ENCODE data around the gene TMCC2. TPM values are rescaled to one million over a fixed set of nuclear protein-coding genes. Genes with fewer than 3 reads are reported as not detected.

TMCC2 gene
- polyA plus RNA-seq, 5 donors = 7.8 to 21.5 (median 12.3) TPM

DNA sequence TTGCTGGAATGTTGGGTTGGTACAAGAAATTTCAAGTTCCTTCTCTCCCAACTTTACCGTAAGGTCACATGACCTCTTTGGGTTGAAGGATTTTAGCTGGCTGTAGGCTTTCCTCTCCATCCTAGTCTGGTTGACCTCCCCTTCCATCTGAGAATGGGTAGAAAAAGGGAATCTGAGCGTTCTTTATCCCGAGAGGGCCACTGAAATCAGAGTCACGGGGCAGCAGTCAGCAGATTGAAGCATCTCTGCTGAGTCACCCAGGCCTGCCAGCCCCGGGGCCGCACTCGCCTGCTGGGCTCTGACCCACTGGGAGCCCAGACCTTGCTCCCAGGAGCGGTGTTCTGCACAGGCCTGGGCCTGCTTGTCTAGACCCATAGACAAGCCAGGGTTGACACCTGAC, 31.0 kb downstream of the TMCC2 start:
- no peak for DNase-seq

DNA sequence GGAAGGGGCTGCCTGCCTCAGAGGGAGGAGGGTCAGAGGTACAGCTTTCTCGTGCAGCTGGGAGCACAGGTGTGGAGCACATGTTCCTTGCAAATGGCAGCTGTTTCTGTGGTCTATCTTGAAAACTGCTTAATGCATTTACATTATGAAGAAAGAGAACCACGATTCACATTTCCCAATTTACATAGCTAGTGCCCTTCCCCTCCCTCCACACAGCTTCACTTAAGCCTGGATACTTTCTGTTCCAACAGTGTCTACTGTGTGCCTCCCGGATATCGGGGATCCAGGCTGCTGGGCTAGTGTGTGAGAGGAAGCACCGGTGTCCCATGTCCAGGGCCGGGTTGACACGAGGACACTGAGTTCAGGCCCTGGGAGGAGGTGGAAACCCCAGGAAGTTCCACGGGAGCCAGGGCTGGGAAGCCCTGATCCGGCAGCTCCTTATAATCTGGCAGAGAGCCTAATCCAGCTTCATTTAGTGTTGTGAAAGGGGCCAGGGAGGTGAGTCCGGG, 31.6 kb downstream of the TMCC2 start:
- DNase-seq = no peak

DNA sequence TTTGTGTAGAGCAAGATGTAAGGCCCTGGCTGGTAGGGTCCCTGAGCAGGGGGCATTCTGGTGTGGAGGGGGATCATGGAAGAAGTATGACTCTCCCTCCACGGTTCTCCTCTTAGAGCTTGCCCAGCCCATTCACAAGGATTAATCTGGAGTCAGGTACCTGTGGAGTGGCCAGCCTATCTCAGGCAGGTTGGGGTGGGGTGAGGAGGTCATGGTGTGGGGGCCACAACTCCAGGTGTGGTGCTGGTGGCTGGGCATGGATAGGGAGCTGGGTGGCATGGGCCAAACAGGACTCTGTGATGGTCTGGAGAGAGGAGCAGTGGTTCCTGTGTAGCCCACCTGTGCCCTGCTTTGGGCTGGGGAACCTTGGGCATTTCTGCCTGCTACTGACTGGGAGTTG, 32.3 kb downstream of the TMCC2 start:
- no peak for DNase-seq

DNA sequence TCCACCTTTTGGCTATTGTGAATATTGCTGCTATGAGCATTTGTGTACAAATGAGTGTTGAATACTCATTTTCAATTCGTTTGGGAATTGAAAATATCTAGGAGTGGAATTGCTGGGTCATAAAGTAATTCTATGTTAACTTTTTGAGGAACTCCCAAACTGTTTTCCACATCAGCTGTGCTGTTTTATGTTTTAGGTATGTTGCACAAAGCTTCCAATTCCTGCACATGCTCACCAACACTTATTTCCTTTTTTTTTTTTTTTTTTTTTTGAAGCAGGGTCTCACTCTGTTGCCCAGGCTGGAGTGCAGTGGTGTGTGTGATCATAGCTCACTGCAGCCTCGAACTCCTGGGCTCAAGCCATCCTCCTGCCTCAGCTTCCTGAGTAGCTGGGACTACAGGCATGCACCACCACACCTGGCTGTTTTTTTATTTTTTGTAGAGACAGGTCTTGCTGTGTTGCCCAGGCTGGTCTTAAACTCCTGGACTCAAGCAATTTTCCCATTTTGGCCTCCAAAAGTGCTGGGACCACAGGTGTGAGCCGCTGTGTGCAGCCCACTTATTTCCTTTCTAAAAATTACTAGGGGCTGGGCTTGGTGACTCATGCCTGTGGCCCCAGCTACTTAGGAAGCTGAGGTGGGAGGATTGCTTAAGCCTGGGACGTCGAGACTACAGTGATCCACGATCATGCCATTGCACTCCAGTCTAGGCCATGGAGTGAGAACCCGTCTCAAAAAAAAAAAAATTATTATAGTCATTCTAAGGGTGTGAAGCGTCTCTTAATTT, 33.4 kb downstream of the TMCC2 start:
- no peak for DNase-seq

DNA sequence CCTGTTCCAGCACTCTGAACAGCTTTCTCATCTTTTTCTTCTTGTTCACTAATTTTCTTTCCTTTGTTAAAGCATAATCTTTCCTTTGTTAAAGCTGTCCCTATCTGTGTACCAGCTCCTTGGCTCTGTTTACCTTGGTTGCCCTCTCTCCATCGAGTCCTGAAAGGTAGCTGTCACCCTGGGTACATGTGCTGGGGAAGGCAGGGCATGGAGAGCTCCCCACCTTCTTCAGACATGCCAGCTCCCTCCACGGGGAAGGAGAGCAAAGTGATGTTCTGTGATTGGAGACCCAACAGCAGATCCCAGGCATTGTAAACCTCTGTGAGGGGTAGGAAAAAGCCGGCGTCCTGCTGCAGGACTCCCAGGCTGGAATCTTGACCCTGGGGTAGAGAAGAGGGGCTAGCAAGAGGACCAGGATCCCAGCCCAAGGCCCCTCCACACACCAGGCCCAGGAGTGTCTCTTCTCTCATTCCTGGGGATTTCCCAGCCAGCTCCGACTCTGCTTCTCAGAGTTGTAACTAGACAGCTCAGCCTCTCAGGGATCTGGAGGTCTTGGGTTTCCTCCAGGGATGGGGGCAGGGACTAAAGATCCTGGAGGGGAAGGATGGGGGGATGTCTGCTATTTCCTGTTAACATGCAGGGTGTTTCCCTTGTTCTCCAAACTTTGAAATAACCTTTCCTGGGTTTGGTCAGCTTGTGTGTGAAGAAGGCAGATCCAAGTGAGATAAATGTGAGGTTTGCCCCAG, 34.4 kb downstream of the TMCC2 start:
- no peak for DNase-seq

DNA sequence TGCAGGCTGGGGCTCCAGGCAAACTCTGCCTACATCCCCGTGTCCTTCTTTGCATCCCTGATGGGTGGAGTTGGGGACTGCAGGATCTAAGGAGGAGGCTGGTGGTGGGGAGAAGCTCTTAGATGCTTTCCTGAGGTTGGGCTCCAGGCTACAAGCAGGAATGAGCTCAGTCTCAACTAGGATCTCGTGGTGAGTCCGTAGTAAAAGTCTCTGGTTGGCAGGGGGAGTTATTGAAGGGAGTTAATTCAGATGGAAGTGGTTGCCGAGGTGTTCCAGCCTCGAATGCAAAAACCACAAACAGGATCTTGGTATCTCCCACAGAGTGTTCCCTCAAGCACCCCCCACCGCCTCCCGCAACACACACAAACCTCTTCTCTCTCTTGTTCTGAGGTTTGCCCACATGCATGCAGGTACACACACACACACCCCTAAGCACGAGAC, 35.0 kb downstream of the TMCC2 start:
- DNase-seq = no peak

DNA sequence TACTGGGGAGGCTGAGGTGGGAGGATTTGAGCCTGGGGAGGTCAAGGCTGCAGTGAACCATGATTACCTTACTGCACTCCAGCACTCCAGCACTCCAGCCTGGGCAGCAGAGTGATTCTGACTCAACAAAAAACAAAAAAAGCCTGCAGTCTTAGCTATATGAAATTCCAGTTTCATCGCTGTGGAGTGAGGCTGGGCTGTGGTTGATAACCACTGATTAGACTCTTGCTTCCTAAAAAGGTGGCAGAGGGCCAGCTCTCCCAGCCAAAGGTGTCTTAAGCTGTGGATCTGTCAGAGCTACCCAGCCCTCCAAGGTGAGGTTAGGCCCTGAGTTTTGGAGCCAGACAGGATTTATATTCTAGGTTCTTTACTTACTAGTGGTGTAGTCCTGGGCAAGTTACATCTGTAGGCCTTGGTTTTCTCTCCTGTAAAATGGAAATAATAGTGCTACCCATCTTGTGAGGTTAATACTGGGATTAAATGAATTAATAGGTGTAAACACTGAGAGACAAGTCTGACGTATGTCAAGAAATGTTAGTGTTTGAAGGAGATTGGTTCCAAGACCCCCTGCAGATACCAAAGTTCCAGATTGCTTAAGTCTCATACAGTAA, 35.9 kb downstream of the TMCC2 start:
- DNase-seq = no peak

DNA sequence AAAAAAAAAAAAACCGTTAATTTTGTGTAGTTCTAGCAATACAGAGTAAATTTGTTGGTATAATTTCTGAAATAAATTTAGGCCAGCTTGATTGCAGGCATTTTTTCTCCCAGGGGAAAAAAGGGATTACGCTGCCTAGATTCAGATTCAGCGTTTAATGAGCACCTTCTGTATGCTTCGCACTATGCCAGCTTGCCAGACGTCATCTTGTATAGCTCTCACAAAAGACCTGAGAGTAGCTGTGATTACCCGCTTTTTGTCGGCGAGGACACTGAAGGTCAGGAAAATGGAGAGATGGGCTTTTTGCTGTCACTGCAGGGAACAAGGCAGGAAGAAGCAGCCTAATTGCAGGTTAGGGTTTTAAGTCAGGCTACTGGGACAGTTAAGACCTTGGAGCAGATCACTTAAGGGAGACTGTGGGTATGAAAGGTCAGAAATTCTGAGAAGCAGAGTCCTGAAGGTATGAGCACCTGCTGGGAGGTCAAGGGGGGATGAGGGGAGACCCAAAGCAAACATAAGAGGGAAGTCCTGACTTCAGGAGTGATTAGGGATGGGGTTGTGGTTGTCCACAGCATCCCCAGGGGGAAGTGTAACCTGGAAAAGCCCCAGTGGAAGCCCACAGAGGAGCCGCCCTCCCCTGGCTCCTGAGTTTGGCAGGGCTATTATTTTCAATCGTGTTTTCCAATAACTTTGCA, 39.0 kb downstream of the TMCC2 start:
- no peak for DNase-seq

DNA sequence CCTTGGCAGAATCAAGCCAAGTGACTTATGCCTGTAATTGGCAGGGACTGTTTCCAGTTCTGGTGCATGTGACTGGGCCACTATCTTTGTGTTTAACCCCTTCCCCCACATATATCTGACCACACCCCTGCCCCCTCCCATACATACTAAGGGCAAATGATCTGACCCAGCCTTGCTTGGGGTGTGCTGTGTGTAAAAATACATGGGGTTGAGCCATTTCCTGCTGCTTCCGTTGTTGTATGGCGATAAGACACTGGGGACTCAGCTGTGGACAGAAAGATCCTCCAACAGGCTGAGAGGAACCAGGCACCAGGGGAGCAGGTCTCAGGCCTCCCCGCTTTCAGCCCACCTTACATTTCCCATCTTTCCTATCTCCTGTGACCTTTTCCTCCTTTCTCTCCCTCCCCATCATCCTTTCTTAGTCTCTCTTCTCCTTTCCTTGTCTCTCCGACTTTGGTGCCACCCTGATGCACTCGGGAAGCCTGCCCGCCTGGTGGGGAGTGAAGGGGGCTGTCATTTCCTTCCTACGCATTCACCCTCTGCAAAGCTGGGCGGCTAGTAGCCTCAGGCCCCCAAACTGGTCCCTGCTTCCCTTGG, 39.7 kb downstream of the TMCC2 start:
- DNase-seq = no peak

DNA sequence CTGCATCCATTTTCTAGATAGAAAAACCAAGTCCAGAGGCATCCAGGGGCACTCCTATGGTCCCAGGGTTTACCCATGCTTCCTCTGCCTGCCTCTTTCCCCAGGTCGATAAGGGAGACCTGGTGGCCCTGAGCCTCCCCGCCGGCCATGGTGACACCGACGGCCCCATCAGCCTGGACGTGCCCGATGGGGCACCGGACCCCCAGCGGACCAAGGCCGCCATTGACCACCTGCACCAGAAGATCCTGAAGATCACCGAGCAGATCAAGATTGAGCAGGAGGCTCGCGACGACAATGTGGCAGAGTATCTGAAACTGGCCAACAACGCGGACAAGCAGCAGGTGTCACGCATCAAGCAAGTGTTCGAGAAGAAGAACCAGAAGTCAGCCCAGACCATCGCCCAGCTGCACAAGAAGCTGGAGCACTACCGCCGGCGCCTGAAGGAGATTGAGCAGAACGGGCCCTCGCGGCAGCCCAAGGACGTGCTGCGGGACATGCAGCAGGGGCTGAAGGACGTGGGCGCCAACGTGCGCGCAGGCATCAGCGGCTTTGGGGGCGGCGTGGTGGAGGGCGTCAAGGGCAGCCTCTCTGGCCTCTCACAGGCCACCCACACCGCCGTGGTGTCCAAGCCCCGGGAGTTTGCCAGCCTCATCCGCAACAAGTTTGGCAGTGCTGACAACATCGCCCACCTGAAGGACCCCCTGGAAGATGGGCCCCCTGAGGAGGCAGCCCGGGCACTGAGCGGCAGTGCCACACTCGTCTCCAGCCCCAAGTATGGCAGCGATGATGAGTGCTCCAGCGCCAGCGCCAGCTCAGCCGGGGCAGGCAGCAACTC, 41.3 kb downstream of the TMCC2 start:
- DNase-seq = no peak

DNA sequence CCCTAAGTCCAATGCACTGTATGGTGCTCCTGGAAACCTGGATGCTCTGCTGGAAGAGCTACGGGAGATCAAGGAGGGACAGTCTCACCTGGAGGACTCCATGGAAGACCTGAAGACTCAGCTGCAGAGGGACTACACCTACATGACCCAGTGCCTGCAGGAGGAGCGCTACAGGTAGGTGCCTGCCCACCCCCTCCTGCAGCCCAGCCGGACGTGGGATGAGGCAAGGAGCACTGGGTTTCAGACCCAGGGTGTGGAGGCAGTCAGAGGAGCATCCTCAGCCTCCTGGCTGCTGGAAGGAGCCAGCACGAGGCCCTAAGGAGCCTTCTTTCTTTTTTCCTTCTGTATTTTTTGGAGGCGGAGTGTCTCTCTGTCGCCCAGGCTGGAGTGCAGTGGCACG, 42.0 kb downstream of the TMCC2 start:
- no peak for DNase-seq

DNA sequence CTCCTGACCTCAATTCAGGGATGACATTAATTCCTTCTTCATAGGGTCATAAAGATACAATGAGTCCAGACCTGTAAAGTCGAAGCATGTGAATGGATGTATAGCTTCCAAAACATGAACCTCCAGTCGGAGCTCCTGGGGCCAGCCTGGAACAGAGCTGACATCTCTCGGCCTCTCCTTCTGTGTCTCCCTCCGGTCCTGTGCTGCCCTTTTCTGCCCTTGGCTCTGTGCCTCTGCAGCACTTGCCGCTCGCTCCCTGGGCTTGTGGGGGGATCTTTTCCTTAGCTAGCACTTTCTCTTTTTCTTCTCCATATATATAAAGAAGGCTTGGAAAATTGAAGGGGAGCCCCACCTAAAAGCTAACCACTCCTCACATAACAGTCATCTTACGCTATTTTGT, 42.5 kb downstream of the TMCC2 start:
- DNase-seq = no peak

DNA sequence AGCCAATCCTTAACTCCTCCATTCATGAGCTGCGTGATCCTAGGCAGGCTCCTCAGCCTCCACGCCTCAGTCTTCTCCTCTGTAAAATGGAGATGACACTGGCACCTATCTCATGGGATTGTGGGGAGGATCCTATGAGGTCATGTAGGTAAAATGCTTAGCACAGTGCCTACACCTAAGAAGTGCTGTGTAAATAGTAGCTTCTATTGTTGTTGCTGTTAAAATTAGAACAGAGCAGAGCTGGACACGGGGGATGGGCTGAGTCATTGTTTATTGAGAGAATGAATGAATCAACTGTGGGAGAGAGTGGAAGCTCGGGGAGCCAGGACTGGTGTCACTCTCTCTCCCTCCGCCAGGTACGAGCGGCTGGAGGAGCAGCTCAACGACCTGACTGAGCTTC, 43.0 kb downstream of the TMCC2 start:
- DNase-seq = no peak

DNA sequence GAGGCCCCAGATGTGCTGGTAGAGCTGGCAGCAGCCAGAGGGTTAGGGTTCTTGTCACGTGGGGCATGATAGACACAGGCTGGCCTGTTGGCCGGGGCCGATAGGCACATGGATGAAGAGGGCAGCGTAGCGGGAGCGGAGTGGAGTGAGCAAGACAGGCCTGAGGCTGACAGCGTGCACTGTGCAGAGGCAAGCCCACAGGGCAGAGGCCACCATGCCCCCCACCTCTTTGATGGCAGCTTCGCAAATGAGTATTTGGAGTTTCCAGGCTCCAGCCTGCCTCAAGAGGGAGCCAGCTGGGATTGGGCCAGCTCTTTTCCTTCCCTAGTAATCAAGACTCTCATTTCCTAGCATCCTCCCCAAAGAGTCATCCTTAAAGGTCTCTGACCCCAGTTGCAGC, 43.5 kb downstream of the TMCC2 start:
- no peak for DNase-seq

DNA sequence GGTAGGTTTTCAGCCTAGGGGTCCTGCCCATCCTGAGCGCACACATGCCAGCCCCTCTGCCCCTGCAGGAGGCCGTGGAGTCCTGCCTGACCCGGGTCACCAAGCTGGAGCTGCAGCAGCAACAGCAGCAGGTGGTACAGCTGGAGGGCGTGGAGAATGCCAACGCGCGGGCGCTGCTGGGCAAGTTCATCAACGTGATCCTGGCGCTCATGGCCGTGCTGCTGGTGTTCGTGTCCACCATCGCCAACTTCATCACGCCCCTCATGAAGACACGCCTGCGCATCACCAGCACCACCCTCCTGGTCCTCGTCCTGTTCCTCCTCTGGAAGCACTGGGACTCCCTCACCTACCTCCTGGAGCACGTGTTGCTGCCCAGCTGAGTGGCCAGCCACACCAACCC, 44.0 kb downstream of the TMCC2 start:
- no peak for DNase-seq

DNA sequence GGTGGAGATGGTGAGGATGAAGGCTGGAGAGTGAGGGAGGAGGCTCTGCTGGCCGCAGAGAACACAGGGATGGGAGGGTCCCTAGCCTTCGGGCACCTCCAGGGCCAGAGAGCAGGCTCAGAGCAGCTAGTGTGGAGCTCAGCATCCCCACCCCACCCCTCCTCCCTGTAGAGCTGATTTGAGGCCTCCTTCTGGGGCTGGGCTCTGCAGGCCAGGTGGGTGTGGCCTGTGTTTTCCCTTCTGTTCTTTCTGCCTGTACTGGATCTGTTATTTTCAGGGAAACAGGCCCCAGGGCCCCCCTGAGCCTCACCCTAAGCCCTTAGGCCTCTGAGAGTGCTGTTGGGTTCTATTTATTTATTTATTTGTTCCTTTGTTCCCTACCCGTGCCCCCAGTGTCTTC, 44.8 kb downstream of the TMCC2 start:
- no peak for DNase-seq

DNA sequence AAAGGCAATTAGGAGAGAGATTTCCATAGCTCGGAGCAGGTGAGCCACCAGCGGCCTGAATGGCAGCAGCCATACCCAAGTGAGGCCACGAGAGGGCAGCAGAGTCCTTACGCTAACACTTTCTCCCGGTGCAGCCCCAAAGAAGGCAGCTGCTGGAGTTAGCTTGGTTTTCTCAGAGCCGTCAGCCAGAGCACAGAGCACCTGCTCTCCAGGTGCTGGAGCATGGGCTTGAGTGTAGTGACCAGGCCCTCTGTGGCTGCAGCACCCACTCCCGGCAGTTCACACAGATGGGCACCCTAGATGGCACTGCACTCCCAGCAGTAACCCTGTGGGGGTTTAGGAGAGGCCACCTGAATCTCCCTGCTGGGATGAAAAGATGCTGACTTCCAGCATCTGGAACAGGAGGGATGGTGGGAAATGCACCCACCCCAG, 45.8 kb downstream of the TMCC2 start:
- DNase-seq = peak; percentile 61 to 73

DNA sequence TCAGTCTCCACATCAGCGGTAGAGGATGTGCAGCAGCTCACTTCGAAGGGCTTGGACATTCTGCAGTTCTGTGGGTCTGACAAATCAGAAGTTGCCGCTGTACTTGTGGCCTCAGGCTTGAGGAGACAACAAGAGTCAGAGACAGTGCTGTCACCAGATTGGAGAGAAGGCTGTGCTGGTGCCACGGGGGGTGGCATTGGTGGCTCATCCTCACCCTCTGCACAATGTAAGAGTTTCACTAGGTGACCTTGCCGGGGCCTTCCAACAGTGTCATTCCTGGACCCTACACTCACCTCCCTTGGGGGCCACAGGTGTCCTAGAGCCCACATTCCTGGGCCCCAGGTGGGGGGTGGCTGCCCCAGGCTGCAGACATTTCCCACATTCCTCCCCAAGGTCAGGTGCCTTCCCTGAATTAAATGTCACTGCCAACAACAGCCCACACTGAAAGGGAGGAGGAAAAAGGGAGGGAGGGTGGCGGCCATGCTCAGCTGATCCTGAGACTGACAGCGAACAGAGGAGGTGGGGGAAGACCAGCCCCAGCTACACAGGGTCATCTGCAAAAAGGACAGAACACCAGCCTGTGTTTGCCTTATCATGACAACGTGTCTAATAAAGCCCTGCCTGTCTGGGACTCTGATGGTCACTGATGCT, 46.4 kb downstream of the TMCC2 start:
- no peak for DNase-seq

DNA sequence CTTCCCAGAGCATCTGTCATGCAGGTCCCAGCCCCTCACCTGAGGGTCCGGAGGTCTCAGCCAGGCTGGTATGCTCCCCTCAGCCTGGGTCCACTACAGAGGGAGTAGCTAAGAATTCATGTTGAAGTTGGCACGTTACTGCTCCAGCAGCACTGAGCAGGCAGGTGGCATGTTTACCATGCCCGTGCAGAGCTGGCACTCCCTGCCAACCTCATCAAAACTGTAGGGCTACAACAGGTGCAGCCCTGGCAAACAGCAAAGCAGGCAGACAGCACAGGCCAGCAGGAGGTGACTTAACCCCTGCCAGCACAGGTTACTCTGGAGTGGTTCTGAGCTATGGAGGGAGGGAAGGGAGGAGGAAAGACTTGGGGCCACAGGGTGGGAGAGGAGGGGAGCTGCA, 47.4 kb downstream of the TMCC2 start:
- no peak for DNase-seq

Data from right lung (tissue), 5 donors.